HK-2 (cell line): ENCODE results near the gene MDN1.
"Not testable (repeated sequence)": the region's sequence is repeated elsewhere in the genome, so short reads cannot be mapped to it uniquely, and the experiment has no call there.

ENCODE experiments used
- DNase-seq: peaks from one replicate; pipeline ENCODE4 v3.0.0-alpha.2; 2018; ENCODE audit not compliant: unreplicated experiment

Gene MDN1

GRCh38 chr6:89776583-89777233 lies 42.9 kb downstream of the MDN1 start:
- DNase-seq = no peak

GRCh38 chr6:89775150-89775549 lies 44.4 kb downstream of the MDN1 start:
- DNase-seq = no peak

DNA sequence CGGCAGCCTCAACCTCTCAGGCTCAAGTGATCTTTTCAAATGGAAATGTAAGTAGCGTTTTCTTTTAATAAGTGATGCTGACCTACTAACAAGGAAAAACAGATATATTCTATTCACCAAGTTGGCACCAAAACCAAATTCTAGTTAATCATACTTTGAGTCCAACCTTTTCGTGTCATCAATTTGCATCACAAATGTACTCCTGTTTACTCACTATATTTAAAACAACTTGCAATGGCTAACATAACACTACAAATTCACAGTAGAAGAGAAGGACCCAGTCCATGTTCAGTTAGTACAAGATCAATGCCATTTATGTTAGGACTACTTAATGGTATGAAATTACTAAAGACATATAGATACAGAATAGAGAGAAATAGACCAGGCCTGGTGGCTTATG lies 50.0 kb downstream of the MDN1 start:
- DNase-seq = no peak

- no peak for DNase-seq
Observed at GRCh38 chr6:89768324-89768723, 51.3 kb downstream of the MDN1 start.

- DNase-seq = no peak
Observed at GRCh38 chr6:89763550-89763949, 56.0 kb downstream of the MDN1 start.

GRCh38 chr6:89758830-89759229 lies 60.8 kb downstream of the MDN1 start:
- DNase-seq = no peak

DNA sequence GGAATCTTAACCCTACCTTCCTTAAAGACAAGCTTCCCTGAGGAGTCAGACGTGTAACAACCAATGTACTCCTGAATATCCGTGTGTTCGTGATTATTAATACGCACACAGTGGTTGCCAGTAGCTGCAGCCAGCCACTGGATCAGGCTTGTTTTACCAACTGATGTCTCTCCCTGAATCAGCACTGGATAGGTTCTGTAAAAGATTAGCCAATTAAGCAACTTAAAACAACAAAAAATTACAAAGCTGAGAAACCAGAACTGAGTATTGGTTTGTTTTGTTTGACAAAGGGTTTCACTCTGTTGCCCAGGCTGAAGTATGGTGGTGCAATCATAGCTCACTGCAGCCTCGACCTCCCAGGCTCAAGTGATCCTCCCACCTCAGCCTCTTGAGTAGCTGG lies 69.3 kb downstream of the MDN1 start:
- DNase-seq = no peak

DNA sequence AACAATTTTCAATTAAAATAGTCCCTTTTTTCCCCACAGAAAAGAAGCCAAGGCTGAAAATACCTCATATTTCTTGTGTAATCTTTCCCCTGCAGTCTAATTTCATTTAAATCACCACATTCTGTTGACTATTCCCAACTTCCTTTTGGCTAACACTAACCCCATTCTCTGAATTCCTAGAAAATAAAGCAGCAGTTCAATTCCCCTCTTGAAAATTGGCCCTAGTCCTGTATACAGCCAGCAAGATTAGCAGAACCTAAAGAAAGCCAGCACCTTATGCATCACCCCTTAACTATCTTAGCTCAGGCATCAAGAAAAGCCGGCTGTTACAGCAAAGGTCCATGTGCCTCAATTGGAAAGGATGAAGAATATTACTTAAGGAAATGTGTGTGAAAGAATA lies 69.7 kb downstream of the MDN1 start:
- no peak for DNase-seq

GRCh38 chr6:89745716-89746115 lies 73.9 kb downstream of the MDN1 start:
- DNase-seq = no peak

GRCh38 chr6:89745096-89745495 lies 74.5 kb downstream of the MDN1 start:
- no peak for DNase-seq

DNA sequence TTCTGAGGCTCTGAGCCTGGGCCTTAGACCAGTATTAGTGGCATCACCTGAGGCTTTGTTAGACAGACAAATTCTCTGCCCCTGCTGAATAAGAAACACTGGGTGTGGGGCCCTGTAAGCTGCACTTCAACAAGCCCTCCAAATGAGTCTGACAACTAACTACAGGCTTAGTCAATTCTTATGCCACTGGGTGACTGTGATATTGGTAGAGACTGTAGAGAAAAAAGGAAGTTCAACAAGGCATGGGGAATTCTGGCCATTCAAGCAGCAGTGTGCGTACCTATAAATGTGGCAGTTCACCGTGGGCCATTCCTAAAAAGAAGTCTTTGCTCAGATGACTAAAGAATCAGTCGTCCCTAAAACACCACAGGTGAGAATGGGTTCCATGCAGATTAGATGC lies 82.7 kb downstream of the MDN1 start:
- no peak for DNase-seq

DNA sequence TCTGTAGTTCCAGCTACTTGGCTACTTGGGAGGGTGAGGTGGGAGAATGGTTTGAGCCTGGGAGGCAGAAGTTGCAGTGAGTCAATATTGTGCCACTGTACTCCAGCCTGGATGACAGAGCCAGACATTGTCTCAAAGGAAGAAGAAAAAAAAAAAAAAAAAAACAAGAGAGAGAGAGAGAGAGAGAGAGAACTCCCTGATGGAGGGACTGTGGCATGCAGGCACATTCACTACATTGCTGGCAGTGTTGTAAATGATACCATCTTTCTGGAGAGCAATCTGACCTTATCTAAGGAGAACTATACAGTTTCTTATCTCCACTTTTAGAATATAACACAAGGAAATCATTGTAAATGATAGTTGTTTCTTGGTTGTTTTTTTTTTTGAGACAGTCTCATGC lies 85.1 kb downstream of the MDN1 start:
- no peak for DNase-seq

DNA sequence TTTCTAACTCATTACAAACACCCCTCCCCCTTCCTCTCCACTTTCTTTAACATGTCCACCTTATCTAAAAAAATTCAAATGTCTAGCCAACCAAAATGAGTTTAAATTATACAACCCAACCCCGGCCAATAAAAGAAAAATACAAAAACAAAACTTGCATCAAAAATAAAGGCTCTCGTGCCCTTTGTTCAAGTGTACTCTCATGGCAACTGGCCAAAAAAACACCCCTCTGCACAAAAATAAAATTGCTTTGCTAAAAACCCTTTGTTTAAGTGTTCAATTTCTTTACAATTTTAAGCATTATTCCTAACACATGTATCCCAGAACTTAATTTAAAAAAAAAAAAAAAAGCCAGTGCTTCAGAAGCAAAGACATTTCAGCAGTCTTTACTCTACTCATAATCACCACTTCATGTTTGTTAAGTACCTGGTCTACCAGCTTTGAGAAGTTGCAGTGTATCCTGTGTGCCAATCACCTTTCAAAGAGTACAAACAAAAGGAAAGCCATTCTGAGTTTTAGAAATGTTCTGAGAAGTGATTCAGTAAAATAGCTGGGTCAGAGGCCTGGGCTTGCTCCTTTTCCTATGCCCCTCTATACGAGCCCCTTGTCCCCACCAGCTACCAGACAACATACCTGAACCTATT lies 87.5 kb downstream of the MDN1 start:
- DNase-seq = no peak

- not testable (repeated sequence) for DNase-seq
Observed at GRCh38 chr6:89731262-89731661, 88.3 kb downstream of the MDN1 start.

GRCh38 chr6:89729818-89730217 lies 89.8 kb downstream of the MDN1 start:
- DNase-seq = no peak

DNA sequence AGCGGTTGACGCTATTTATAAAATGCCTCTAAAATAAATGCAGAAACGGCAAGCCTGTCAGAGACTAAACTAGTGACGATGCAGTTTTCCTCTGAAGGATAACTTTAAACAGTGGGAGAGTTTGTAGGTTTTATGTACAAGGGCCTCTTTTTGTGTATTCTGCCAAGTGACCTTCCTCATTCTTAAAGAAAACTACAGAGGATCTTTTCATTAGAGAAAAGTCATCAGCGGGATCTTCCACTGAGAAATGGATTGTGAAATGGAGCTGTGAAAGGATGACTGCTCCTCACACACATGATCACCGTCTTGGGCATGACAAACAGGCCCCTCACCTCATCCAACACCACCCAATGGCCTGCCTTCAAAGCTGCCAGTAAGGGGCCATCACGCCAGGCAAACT lies 92.1 kb downstream of the MDN1 start:
- no peak for DNase-seq

DNA sequence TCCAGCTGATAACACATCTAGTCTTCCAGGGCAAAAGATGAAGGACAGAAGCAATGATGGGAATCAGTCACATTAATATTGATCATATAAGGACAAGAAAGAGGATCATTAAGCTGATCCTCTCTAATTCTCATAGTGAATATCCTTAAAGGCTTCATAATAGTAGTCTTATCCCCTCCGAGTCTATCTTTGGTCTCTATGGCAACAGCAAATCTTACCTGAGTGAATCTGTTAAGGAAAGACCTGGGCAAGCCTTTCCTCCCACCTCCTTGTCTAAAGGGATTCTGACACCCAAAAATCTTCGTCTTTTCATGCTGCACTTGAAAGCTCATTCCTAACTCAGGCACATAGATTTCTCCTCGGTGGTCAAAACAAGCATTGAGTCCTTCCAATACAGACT lies 94.6 kb downstream of the MDN1 start:
- no peak for DNase-seq

DNA sequence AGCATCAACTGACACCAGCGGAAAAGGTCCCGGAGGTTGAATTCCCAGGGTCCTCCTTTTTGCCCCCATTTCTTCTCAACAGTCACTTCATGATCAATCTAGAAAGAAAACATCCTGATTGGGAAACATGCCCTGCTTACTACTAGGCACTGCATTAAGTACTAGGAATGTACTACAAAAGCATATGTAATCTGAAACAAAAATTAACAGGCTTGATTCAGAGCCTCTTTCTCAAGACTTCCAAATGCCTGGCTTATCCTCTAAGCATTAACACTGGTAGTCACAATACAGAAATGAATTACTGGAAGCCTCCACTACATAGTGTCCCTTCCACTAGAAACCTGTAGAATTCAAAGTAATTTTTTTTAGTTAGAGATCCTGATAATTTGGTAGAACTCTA lies 96.5 kb downstream of the MDN1 start:
- no peak for DNase-seq

DNA sequence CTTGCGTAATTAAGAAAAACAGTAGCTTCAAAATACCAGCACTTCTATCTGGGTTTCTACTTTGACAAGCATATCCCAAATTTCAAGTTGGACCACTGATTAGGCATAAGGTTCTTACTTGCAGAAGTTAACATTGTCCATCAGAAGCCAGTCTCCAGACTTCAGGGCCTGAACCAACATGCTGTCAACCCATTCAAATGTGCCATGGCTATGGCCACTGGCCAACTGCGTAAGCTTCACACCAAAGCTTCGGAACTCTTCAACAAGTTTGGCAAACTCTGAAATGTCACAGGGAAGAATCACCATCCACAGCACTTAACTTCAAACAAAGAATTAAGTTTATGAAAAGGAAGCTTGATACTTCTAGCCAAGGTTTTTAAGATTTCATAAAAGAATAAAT lies 103.1 kb downstream of the MDN1 start:
- no peak for DNase-seq

DNA sequence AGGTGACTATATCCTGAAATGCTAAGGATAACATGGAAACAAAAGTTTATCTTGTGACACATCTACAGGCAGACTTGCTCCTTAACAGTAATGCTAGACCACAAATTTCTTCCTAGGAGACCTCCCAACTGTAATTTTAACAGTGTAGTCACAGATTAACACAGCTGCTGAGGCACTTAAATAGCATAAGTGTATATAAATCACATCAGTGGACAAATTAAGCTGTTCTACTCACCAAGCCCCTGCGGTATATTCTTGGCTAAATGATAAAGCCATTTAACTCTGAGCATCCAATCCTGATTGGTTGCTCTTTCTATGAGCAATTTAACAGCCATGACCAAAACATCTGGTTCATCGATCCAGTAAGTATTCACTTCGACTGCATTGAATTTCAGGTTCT lies 107.8 kb downstream of the MDN1 start:
- DNase-seq = no peak

GRCh38 chr6:89708316-89708715 lies 111.3 kb downstream of the MDN1 start:
- no peak for DNase-seq

DNA sequence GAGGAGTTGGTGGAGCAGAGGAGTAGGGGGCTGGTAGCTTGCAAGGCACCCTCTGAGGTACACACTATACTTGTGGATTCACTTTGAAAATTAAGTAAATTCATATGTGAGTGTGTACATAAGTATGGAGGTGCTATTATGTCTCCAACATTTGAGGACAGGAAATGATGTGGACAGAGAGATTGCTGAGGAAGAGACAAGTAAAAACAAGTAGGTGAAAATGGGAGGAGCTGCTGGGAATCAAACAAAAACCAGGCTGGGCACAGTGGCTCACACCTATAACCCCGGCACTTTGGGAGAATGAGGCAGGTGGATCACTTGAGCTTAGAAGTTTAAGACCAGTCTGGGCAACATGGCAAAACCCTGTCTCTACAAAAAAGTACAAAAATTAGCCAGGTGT lies 111.8 kb downstream of the MDN1 start:
- DNase-seq = no peak

GRCh38 chr6:89706121-89706520 lies 113.5 kb downstream of the MDN1 start:
- DNase-seq = no peak

DNA sequence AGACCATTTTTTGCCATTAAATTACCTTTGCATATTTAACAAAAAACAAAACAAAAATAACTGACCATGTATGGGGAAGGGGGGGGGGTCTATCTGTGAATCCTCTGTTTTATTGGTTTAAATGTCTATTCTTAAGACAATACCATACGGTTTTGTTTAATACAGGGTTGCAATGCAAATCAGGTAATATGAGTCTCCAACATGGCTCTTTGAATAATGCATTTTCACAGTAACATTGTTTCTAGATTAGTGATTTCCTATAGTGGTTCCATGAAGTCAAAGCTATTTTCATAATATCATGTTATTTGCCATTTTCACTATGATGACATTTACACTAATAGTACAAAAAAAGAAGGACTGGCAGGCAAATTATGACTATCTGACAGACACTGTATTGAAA lies 116.3 kb downstream of the MDN1 start:
- no peak for DNase-seq
